DND-41 (cell line): ENCODE results near the gene RIPK4.
"Not testable (repeated sequence)": the region's sequence is repeated elsewhere in the genome, so short reads cannot be mapped to it uniquely, and the experiment has no call there.

Experiments
- CTCF ChIP-seq: IDR thresholded peaks from 2 replicates; pipeline ENCODE4 v1.5.1; 2012; ENCODE audit warnings: borderline replicate concordance, low read length, moderate library complexity, mild to moderate bottlenecking; ENCODE audit not compliant: poor library complexity, severe bottlenecking; ENCODE audit errors: extremely low read depth
- EZH2 ChIP-seq: IDR thresholded peaks from 3 replicates; pipeline ENCODE4 v1.6.1; 2012; ENCODE audit warnings: borderline replicate concordance, low read depth, mild to moderate bottlenecking, moderate library complexity, low read length, inconsistent platforms; ENCODE audit not compliant: severe bottlenecking

- TF ChIP-seq CTCF, EZH2: not testable (repeated sequence)
These were observed 43.0 kb downstream of the RIPK4 start for GRCh38 chr21:41723835-41724234.
